H9 (cell line): ENCODE measurements around the gene C20orf204. TPM values are rescaled to one million over a fixed set of nuclear protein-coding genes. Genes with fewer than 3 reads are reported as not detected.

ENCODE experiments used
- DNase-seq: peaks from one replicate; pipeline ENCODE4 v3.0.0-alpha.2; 2017
- H2AFZ ChIP-seq: one replicate; pipeline ENCODE4 v1.6.1; 2013; ENCODE audit warnings: mild to moderate bottlenecking, low read length, control low read depth, moderate library complexity
- H2AK5ac ChIP-seq: 2 replicates; pipeline ENCODE4 v1.6.1; 2013; ENCODE audit warnings: low read length, control low read depth, mixed read lengths; ENCODE audit not compliant: insufficient read length
- H2BK120ac ChIP-seq: one replicate; pipeline ENCODE4 v1.6.1; 2013; ENCODE audit warnings: low read depth, mild to moderate bottlenecking, low read length, control low read depth, inconsistent platforms; ENCODE audit not compliant: poor library complexity, severe bottlenecking
- H2BK12ac ChIP-seq: 2 replicates; pipeline ENCODE4 v1.6.1; 2013; ENCODE audit warnings: low read length, control low read depth, mixed read lengths, low read depth; ENCODE audit not compliant: insufficient read length
- H2BK15ac ChIP-seq: 2 replicates; pipeline ENCODE4 v1.6.1; 2013; ENCODE audit warnings: low read depth, low read length, control low read depth
- H2BK20ac ChIP-seq: one replicate; pipeline ENCODE4 v1.6.1; 2013; ENCODE audit warnings: low read depth, mild to moderate bottlenecking, low read length, control low read depth, inconsistent platforms; ENCODE audit not compliant: poor library complexity, severe bottlenecking
- H2BK5ac ChIP-seq: 2 replicates; pipeline ENCODE4 v1.6.1; 2013; ENCODE audit warnings: low read length, control low read depth, mixed read lengths; ENCODE audit not compliant: insufficient read length
- H3K14ac ChIP-seq: 2 replicates; pipeline ENCODE4 v1.6.1; 2013; ENCODE audit warnings: low read length, control low read depth; ENCODE audit not compliant: insufficient read depth
- H3K18ac ChIP-seq: 2 replicates; pipeline ENCODE4 v1.6.1; 2013; ENCODE audit warnings: low read depth, mild to moderate bottlenecking, mixed read lengths, low read length, control low read depth; ENCODE audit not compliant: insufficient read length
- H3K23ac ChIP-seq: 2 replicates; pipeline ENCODE4 v1.6.1; 2013; ENCODE audit warnings: low read length, control low read depth, mixed read lengths, low read depth; ENCODE audit not compliant: insufficient read length
- H3K23me2 ChIP-seq: 2 replicates; pipeline ENCODE4 v1.6.1; 2013; ENCODE audit warnings: low read depth, mild to moderate bottlenecking, mixed read lengths, low read length, control low read depth; ENCODE audit not compliant: insufficient read length, poor library complexity, severe bottlenecking
- H3K27ac ChIP-seq: 2 replicates; pipeline ENCODE4 v1.5.1; 2013; ENCODE audit warnings: low read length, control low read depth, mixed read lengths, low read depth; ENCODE audit not compliant: insufficient read length
- H3K27me3 ChIP-seq: 2 replicates; pipeline ENCODE4 v1.6.1; 2013; ENCODE audit warnings: low read length, control low read depth, inconsistent platforms; ENCODE audit not compliant: insufficient read depth
- H3K4ac ChIP-seq: 2 replicates; pipeline ENCODE4 v1.6.1; 2013; ENCODE audit warnings: low read depth, mild to moderate bottlenecking, control low read depth, inconsistent platforms, low read length, moderate library complexity
- H3K4me1 ChIP-seq: 2 replicates; pipeline ENCODE4 v1.6.1; 2013; ENCODE audit warnings: low read length, control low read depth, inconsistent platforms; ENCODE audit not compliant: insufficient read depth
- H3K4me2 ChIP-seq: 2 replicates; pipeline ENCODE4 v1.6.1; 2013; ENCODE audit warnings: low read length, control low read depth, mixed read lengths; ENCODE audit not compliant: insufficient read length, insufficient read depth
- H3K56ac ChIP-seq: 2 replicates; pipeline ENCODE4 v1.6.1; 2013; ENCODE audit warnings: low read depth, mild to moderate bottlenecking, mixed read lengths, low read length, control low read depth; ENCODE audit not compliant: insufficient read length
- H3K79me1 ChIP-seq: 2 replicates; pipeline ENCODE4 v1.6.1; 2013; ENCODE audit warnings: low read depth, mild to moderate bottlenecking, moderate library complexity, low read length, control low read depth, inconsistent platforms; ENCODE audit not compliant: insufficient read depth, poor library complexity, severe bottlenecking
- H3K79me2 ChIP-seq: 2 replicates; pipeline ENCODE4 v1.6.1; 2013; ENCODE audit warnings: low read length, control low read depth, inconsistent platforms; ENCODE audit not compliant: insufficient read depth
- H3K9ac ChIP-seq: 2 replicates; pipeline ENCODE4 v1.6.1; 2013; ENCODE audit warnings: low read length, control low read depth, mixed read lengths; ENCODE audit not compliant: insufficient read length; ENCODE audit errors: extremely low read depth
- H3K9me3 ChIP-seq: one replicate; pipeline ENCODE4 v1.6.1; 2013; ENCODE audit warnings: low read depth, low read length, inconsistent platforms; ENCODE audit not compliant: control insufficient read depth
- H3T11ph ChIP-seq: one replicate; pipeline ENCODE4 v1.6.1; 2013; ENCODE audit warnings: mild to moderate bottlenecking, low read length, control low read depth, inconsistent platforms
- H4K20me1 ChIP-seq: one replicate; pipeline ENCODE4 v1.6.1; 2013; ENCODE audit not compliant: control insufficient read depth, insufficient read length, insufficient read depth
- H4K5ac ChIP-seq: 2 replicates; pipeline ENCODE4 v1.6.1; 2013; ENCODE audit warnings: low read depth, mild to moderate bottlenecking, mixed read lengths, low read length, control low read depth; ENCODE audit not compliant: insufficient read length
- H4K8ac ChIP-seq: replicated peaks from 2 replicates; pipeline ENCODE4 v1.6.1; 2013; ENCODE audit warnings: low read length, control low read depth, mixed read lengths, low read depth; ENCODE audit not compliant: insufficient read length
- H4K91ac ChIP-seq: 2 replicates; pipeline ENCODE4 v1.6.1; 2013; ENCODE audit warnings: low read depth, mild to moderate bottlenecking, moderate library complexity, mixed read lengths, low read length, control low read depth; ENCODE audit not compliant: insufficient read length
- H3K27ac Mint-ChIP-seq, 3 experiments: 2 replicates in 2 of 3; 3 replicates in 1 of 3; pipeline ENCODE4 v1.8.0; 2020 to 2021; ENCODE audit warnings: mixed read lengths in 3 of 3, mild to moderate bottlenecking in 1 of 3, moderate library complexity in 1 of 3
- H3K27me3 Mint-ChIP-seq: 2 replicates; pipeline ENCODE4 v1.8.0; 2021; ENCODE audit warnings: low read depth, mild to moderate bottlenecking, moderate library complexity, mixed read lengths
- H3K36me3 Mint-ChIP-seq, 3 experiments: 2 replicates in 2 of 3; 3 replicates in 1 of 3; pipeline ENCODE4 v1.8.0; 2020 to 2021; ENCODE audit warnings: low read depth in 3 of 3, mixed read lengths in 3 of 3; ENCODE audit not compliant: insufficient read depth in 1 of 3
- H3K4me1 Mint-ChIP-seq, 2 experiments: 2 replicates each; pipeline ENCODE4 v1.8.0; 2020; ENCODE audit warnings: mixed read lengths in 2 of 2
- H3K4me3 Mint-ChIP-seq, 2 experiments: 2 replicates in 1 of 2; 3 replicates in 1 of 2; pipeline ENCODE4 v1.8.0; 2020 to 2021; ENCODE audit warnings: mild to moderate bottlenecking in 2 of 2, mixed read lengths in 2 of 2, moderate library complexity in 1 of 2
- H3K9me3 Mint-ChIP-seq, 2 experiments: 2 replicates in 1 of 2; 3 replicates in 1 of 2; pipeline ENCODE4 v1.8.0; 2020; ENCODE audit warnings: mild to moderate bottlenecking in 2 of 2, mixed read lengths in 2 of 2, moderate library complexity in 1 of 2
- WGBS: extraction: QIAGEN DNeasy Blood & Tissue Kit; methylation state at CpG from one replicate; pipeline ENCODE4 v1.1.7; 2013; ENCODE audit warnings: missing lambda C conversion rate, low lambda C conversion rate, mixed read lengths; ENCODE audit not compliant: insufficient read length; ENCODE audit errors: extremely low coverage; 5-methylcytosine and 5-hydroxymethylcytosine counted together
- total RNA-seq: library from RNA; stranded (reverse); gene quantifications from 2 replicates; pipeline ENCODE4 v1.2.1, GENCODE V29; 2021
- TF ChIP-seq, protein P1 (sequence below): fragments of 200-600 bp; sonication (generic); conservative IDR thresholded peaks from 3 replicates; pipeline ENCODE4 v1.8.0; 2021; ENCODE audit warnings: antibody characterized with exemption, mild to moderate bottlenecking

C20orf204 gene
- total RNA-seq, 1 experiment from 2014 or later: 2.2 TPM

DNA sequence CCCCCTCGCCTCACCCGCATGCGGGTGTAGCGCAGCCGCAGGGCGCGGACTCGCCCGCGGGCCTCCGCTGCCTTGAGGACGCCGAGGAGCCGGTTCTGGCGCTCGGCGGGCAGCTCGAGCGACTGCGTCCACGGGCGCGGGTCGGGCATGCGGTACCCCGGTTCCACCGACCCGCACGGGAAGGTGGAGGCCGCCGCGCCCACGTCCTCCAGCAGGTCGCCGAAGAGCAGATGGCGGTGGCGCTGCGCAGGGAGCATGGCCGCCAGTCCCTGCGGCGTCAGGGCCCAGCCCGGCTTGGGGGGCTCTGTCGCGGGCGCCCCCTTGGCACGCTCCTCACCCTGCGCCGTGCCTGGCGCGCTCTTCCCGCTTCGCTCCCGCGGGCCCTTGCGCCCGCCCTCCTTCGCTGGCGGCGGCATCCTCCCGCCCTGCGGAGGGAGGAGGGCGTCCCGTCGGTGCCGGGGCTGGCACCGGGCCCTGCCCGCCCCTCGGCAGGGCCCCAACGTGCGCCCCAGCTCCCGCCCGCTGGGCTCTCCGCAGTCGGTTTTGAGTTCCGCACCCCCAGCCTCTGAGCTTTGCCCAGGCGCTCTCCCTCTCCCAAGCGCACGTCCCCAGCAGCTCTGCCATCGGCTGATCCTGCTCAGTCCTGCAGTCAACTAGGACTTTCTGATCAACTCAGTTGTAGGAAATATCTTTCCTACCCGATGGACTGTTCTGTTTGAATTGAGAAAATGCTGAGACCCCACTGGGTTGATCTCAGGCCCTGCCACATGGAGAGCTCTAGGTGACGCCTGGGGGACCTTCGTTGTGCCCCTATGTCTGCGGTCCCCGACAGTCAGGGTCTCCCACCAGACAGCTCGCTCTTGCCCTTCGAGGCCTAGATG is 48.1 kb downstream of the C20orf204 start, which contains the start of gene LKAAEAR1:
Gene LKAAEAR1, minus strand, starts transcription at position 595 of the 881 bp plus-strand sequence. Its CDS starts 179 bp downstream, at position 416.
- no peak within 1 kb of the TSS for H2BK20ac ChIP-seq
- no peak within 1 kb of the TSS for H3K56ac ChIP-seq
- H2AK5ac ChIP-seq: no peak within 1 kb of the TSS
- TF ChIP-seq, protein P1, sequence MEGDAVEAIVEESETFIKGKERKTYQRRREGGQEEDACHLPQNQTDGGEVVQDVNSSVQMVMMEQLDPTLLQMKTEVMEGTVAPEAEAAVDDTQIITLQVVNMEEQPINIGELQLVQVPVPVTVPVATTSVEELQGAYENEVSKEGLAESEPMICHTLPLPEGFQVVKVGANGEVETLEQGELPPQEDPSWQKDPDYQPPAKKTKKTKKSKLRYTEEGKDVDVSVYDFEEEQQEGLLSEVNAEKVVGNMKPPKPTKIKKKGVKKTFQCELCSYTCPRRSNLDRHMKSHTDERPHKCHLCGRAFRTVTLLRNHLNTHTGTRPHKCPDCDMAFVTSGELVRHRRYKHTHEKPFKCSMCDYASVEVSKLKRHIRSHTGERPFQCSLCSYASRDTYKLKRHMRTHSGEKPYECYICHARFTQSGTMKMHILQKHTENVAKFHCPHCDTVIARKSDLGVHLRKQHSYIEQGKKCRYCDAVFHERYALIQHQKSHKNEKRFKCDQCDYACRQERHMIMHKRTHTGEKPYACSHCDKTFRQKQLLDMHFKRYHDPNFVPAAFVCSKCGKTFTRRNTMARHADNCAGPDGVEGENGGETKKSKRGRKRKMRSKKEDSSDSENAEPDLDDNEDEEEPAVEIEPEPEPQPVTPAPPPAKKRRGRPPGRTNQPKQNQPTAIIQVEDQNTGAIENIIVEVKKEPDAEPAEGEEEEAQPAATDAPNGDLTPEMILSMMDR: 0 out of 3 replicates have a peak, but pooled peaks have one; percentile 30
- no peak within 1 kb of the TSS for H4K91ac ChIP-seq
- H4K20me1 ChIP-seq: no peaks in the 10 kb centered on the region
- H3K23ac ChIP-seq: no peak within 1 kb of the TSS
- no peak within 1 kb of the TSS for H3K4ac ChIP-seq
- H2BK5ac ChIP-seq: no peak within 1 kb of the TSS
- H2AFZ ChIP-seq: no peak within 1 kb of the TSS
- H3T11ph ChIP-seq: no peak within 1 kb of the TSS
- H3K9me3 ChIP-seq: no peaks in the 10 kb centered on the region
- no peak within 1 kb of the TSS for H3K9ac ChIP-seq
- H3K14ac ChIP-seq: peak within 1 kb of the TSS; percentile 68; the same call in 1 of the 2 replicates
- peaks cover 19% of the 10 kb centered on the region for H3K23me2 ChIP-seq
- Mint-ChIP-seq H3K4me3 (peak within 1 kb of the TSS; percentile 73 to 94), H3K27me3 (peaks cover 74% of the 10 kb centered on the region), H3K9me3 (peaks cover 5 to 7% of the 10 kb centered on the region in 2 experiments; a peak in 4 of 5 replicates), H3K27ac (no peak within 1 kb of the TSS; a peak in 2 of 7 replicates), H3K4me1 (peaks cover 24 to 34% of the 10 kb centered on the region in 2 experiments), H3K36me3 (no peaks in the 10 kb centered on the region; a peak in 1 of 7 replicates)
- H3K79me1 ChIP-seq: no peaks in the 10 kb centered on the region
- H3K27ac ChIP-seq: no peak within 1 kb of the TSS
- WGBS: no CpG with 5 or more reads among the region's 86 CpGs
- H3K4me2 ChIP-seq: peak within 1 kb of the TSS; percentile 66
- peaks cover 5% of the 10 kb centered on the region; the same call in 1 of the 2 replicates for H3K27me3 ChIP-seq
- H3K4me1 ChIP-seq: no peaks in the 10 kb centered on the region
- DNase-seq: no peak
- no peak within 1 kb of the TSS for H4K5ac ChIP-seq
- no peak within 1 kb of the TSS for H2BK15ac ChIP-seq
- no peak within 1 kb of the TSS for H3K18ac ChIP-seq
- no peak within 1 kb of the TSS for H2BK120ac ChIP-seq
- no peak within 1 kb of the TSS for H2BK12ac ChIP-seq
- H3K79me2 ChIP-seq: no peaks in the 10 kb centered on the region
- no peak within 1 kb of the TSS for H4K8ac ChIP-seq
